Fibroblast of pulmonary artery (primary cell): ENCODE results near the gene ARHGAP24.

Source experiments
- DNase-seq: peaks from one replicate; pipeline ENCODE4 v3.0.0-alpha.2; 2010; ENCODE audit warnings: low read depth
- H3K4me3 ChIP-seq: replicated peaks from 2 replicates; pipeline ENCODE4 v1.5.1; 2011; ENCODE audit warnings: low read depth, mild to moderate bottlenecking, control low read depth, low read length, moderate library complexity
- CTCF ChIP-seq: IDR thresholded peaks from 2 replicates; pipeline ENCODE4 v1.5.1; 2011; ENCODE audit warnings: mild to moderate bottlenecking, control low read depth, low read length, inconsistent platforms; ENCODE audit errors: missing control alignments

ARHGAP24 gene

GRCh38 chr4:85531560-85532341 is 56.8 kb downstream of the ARHGAP24 start:
- no peak overlapping the region for H3K4me3 ChIP-seq
- TF ChIP-seq CTCF = no peak
- DNase-seq = no peak

GRCh38 chr4:85534120-85534519 is 59.2 kb downstream of the ARHGAP24 start:
- H3K4me3 ChIP-seq = no peak overlapping the region
- DNase-seq = no peak
- TF ChIP-seq CTCF = no peak

GRCh38 chr4:85543832-85544231 is 68.9 kb downstream of the ARHGAP24 start:
- TF ChIP-seq CTCF = no peak
- peak; percentile 80 for DNase-seq
- no peak overlapping the region for H3K4me3 ChIP-seq

DNA sequence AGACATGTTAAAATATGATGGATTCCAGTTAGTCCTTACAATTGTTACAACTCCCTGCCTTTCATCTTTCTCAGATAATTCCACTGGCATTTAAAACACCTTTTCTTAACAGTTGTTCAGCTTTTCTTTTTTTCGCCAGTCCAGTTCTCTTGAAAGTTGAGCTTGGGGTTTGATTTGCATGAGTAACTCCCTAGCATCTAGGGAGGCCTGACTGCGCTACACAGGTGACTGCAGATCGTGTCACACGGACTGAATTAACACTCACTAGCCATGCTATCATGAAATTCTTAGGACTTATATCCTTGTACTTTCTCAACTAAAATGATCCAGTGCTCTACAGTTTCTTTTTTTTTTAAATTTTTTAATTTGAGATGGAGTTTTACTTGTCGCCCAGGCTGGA is 69.8 kb downstream of the ARHGAP24 start:
- H3K4me3 ChIP-seq = no peak overlapping the region
- no peak for TF ChIP-seq CTCF
- no peak for DNase-seq

DNA sequence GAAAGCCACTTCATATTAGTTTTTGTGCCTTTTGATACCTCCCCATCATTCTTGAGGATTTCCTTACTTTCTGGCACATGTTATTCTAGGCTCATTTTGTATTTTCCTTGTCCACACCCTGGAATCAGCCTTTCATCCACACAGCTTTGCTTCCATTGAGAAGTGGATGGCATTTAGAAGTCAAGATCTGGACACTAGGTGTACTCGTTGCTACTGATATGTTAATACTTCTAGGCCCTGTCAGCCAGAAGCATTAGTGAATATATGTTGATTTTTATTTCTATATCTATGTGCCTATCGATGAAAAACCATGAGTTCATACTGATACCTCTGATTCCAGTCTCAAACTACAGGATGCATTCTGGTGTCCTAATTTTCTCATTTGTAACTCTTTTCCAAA is 73.2 kb downstream of the ARHGAP24 start:
- TF ChIP-seq CTCF = no peak
- DNase-seq = peak; percentile 7
- no peak overlapping the region for H3K4me3 ChIP-seq

- peak; percentile 24 for DNase-seq
- no peak overlapping the region for H3K4me3 ChIP-seq
- TF ChIP-seq CTCF = no peak
Observed at GRCh38 chr4:85548841-85549240, 73.9 kb downstream of the ARHGAP24 start.

DNA sequence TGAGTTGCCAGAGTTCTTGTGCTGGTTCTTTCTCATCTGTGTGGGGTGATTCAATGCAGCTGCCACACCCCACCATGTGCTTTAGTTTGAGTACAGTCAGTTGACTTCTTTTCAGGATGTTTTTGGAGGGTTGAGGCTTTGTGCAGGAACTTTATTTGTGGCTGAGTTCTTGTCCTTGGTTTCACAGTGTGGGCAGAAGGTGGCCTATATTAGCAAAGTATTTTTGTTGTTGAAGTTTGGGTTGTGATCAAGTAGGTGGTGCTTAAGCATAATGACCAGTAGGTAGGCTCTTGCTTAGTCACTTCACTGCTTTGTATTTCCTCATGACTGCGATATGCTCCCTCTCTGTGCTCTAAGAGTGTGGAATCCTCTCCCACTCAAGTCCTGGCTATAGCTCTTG is 80.3 kb downstream of the ARHGAP24 start:
- no peak overlapping the region for H3K4me3 ChIP-seq
- TF ChIP-seq CTCF = no peak
- no peak for DNase-seq
